Hepatocyte (in vitro differentiated cells): ENCODE data around the gene ELMO3. TPM values are rescaled to one million over a fixed set of nuclear protein-coding genes. Genes with fewer than 3 reads are reported as not detected.

Source experiments
- DNase-seq: peaks from one replicate; pipeline ENCODE4 v3.0.0-alpha.2; 2016; ENCODE audit warnings: low spot score
- H2AFZ ChIP-seq: fragments of 200-600 bp; sonication (generic); 2 replicates; pipeline ENCODE4 v1.6.0; 2016; ENCODE audit warnings: antibody characterized with exemption, mild to moderate bottlenecking
- H3K27ac ChIP-seq: fragments of 200-600 bp; sonication (generic); 2 replicates; pipeline ENCODE4 v1.5.1; 2016; ENCODE audit warnings: mild to moderate bottlenecking
- H3K27me3 ChIP-seq: fragments of 200-600 bp; sonication (generic); 2 replicates; pipeline ENCODE4 v1.6.1; 2016
- H3K36me3 ChIP-seq: fragments of 200-600 bp; sonication (generic); replicated peaks from 2 replicates; pipeline ENCODE4 v1.5.1; 2016; ENCODE audit warnings: low read depth; ENCODE audit not compliant: insufficient read depth
- H3K4me1 ChIP-seq: fragments of 200-600 bp; sonication (generic); 2 replicates; pipeline ENCODE4 v1.5.1; 2016; ENCODE audit warnings: mild to moderate bottlenecking, moderate library complexity; ENCODE audit not compliant: insufficient read depth
- H3K4me2 ChIP-seq: fragments of 200-600 bp; sonication (generic); 2 replicates; pipeline ENCODE4 v1.6.0; 2016
- H3K4me3 ChIP-seq: fragments of 200-600 bp; sonication (generic); 2 replicates; pipeline ENCODE4 v1.5.1; 2016; ENCODE audit warnings: mild to moderate bottlenecking
- H3K79me2 ChIP-seq: fragments of 200-600 bp; sonication (generic); 2 replicates; pipeline ENCODE4 v1.6.0; 2017; ENCODE audit warnings: mild to moderate bottlenecking
- H3K9me2 ChIP-seq: fragments of 200-600 bp; sonication (generic); replicated peaks from 2 replicates; pipeline ENCODE4 v1.6.0; 2017; ENCODE audit warnings: mild to moderate bottlenecking; ENCODE audit not compliant: insufficient read depth
- H3K9me3 ChIP-seq: fragments of 200-600 bp; sonication (generic); 2 replicates; pipeline ENCODE4 v1.5.1; 2016; ENCODE audit warnings: low read depth, mild to moderate bottlenecking
- H4K20me1 ChIP-seq: fragments of 200-600 bp; sonication (generic); 2 replicates; pipeline ENCODE4 v1.6.0; 2016; ENCODE audit warnings: mild to moderate bottlenecking; ENCODE audit not compliant: insufficient read depth, poor library complexity, severe bottlenecking
- EZH2 ChIP-seq: fragments of 200-600 bp; sonication (generic); IDR thresholded peaks from 2 replicates; pipeline ENCODE4 v1.6.1; 2016; ENCODE audit warnings: antibody characterized with exemption, mild to moderate bottlenecking, borderline replicate concordance
- EZH2phosphoT487 ChIP-seq: fragments of 200-600 bp; sonication (generic); IDR thresholded peaks from one replicate; pipeline ENCODE4 v1.6.1; 2018; ENCODE audit warnings: antibody characterized with exemption, mild to moderate bottlenecking, low read depth, moderate library complexity; ENCODE audit not compliant: unreplicated experiment, severe bottlenecking
- WGBS: methylation state at CpG from one replicate; pipeline ENCODE4 v1.1.6; 2016; ENCODE audit warnings: low lambda C conversion rate; ENCODE audit errors: missing lambda C conversion rate; 5-methylcytosine and 5-hydroxymethylcytosine counted together
- polyA plus RNA-seq: library from polyadenylated mRNA; unstranded; fragments of >200 nt; fragmentation: Nextera tagmentation; extraction: Ambion mirVana; gene quantifications from 2 replicates; pipeline ENCODE4 v1.2.1, GENCODE V29; 2016
- total RNA-seq: library from RNA; depleted of rRNA; stranded (reverse); fragments of >200 nt; gene quantifications from 2 replicates; pipeline ENCODE4 v1.2.3, GENCODE V29; 2014
- TF ChIP-seq, protein P1 (sequence below): fragments of 200-600 bp; sonication (generic); IDR thresholded peaks from 2 replicates; pipeline ENCODE4 v1.5.1; 2016; ENCODE audit warnings: antibody characterized with exemption, mild to moderate bottlenecking; ENCODE audit not compliant: poor library complexity

ELMO3 gene
- total and polyA plus RNA-seq, 2 experiments from 2014 or later: 14.5 to 18.5 TPM

DNA sequence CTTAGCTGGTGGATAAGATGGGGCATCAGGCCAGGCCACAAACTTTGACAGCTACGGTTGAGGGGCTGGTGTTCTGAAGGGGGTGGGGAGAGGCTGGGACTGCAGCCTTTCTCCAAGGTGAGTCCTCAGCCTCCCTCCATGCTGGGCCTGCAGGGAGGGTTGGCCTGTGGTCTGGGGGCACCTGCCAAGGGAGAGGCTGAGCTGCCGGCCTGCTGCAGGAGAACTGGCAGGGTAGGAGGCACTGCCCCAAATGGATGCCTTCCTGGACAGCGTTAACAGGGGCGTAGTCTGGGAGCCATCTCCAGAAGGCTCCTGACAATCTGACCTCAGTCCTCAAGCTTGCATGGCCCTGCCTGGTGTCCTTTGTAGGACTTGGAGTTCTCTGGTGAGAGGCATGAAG is 5.1 kb downstream of the ELMO3 start:
- Histone ChIP-seq H3K79me2 (no peaks in the 10 kb centered on the region), H3K4me1 (no peaks in the 10 kb centered on the region), H3K4me2 (no peak overlapping the region), H3K9me2 (no peaks in the 10 kb centered on the region), H2AFZ (no peak overlapping the region), H3K4me3 (no peak overlapping the region), H3K27ac (no peak overlapping the region), H3K9me3 (no peaks in the 10 kb centered on the region), H3K27me3 (no peaks in the 10 kb centered on the region), H4K20me1 (no peaks in the 10 kb centered on the region), H3K36me3 (no peaks in the 10 kb centered on the region)
- DNase-seq: no peak
- no peak for TF ChIP-seq EZH2
- no peak for TF ChIP-seq EZH2phosphoT487
- TF ChIP-seq, protein P1, sequence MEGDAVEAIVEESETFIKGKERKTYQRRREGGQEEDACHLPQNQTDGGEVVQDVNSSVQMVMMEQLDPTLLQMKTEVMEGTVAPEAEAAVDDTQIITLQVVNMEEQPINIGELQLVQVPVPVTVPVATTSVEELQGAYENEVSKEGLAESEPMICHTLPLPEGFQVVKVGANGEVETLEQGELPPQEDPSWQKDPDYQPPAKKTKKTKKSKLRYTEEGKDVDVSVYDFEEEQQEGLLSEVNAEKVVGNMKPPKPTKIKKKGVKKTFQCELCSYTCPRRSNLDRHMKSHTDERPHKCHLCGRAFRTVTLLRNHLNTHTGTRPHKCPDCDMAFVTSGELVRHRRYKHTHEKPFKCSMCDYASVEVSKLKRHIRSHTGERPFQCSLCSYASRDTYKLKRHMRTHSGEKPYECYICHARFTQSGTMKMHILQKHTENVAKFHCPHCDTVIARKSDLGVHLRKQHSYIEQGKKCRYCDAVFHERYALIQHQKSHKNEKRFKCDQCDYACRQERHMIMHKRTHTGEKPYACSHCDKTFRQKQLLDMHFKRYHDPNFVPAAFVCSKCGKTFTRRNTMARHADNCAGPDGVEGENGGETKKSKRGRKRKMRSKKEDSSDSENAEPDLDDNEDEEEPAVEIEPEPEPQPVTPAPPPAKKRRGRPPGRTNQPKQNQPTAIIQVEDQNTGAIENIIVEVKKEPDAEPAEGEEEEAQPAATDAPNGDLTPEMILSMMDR: no peak
- 94% methylated on average over 4 of the region's 4 CpGs for WGBS

- Histone ChIP-seq H3K36me3 (no peaks in the 10 kb centered on the region), H4K20me1 (no peaks in the 10 kb centered on the region), H3K4me1 (no peaks in the 10 kb centered on the region), H3K79me2 (no peaks in the 10 kb centered on the region), H2AFZ (no peak overlapping the region), H3K4me3 (no peak overlapping the region), H3K27ac (no peak overlapping the region), H3K9me3 (no peaks in the 10 kb centered on the region), H3K9me2 (no peaks in the 10 kb centered on the region), H3K4me2 (no peak overlapping the region), H3K27me3 (no peaks in the 10 kb centered on the region)
- TF ChIP-seq EZH2 (no peak), EZH2phosphoT487 (no peak)
- TF ChIP-seq, protein P1: no peak
- DNase-seq: no peak
- WGBS: 96% methylated on average over 8 of the region's 8 CpGs
Measured at GRCh38 chr16:67206129-67206837, 7.4 kb downstream of the ELMO3 start.

DNA sequence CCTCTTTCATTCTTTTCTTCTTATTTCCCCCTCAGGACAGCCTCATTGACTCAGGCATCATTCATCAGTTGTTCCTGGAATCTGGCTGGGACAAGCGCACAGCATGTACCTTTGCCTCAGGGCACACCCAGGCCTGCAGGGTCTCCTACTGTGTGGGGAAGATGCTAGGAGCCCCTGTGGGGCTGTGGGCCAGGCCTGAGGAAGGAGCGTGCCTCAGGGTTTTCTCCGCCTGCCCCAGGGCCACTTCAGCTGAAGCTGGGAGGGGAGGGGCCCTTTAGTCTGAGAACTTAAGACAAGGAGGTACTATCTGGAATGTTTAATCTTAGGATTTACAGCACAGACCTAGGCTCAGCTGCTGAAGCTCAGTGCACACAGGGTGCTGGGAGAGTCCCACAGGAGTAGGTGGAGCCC is 7.9 kb downstream of the ELMO3 start:
- no peaks in the 10 kb centered on the region for H3K79me2 ChIP-seq
- H3K9me3 ChIP-seq: no peaks in the 10 kb centered on the region
- no peak overlapping the region for H2AFZ ChIP-seq
- DNase-seq: no peak
- H3K27ac ChIP-seq: no peak overlapping the region
- H3K27me3 ChIP-seq: no peaks in the 10 kb centered on the region
- no peak overlapping the region for H3K4me2 ChIP-seq
- H3K9me2 ChIP-seq: no peaks in the 10 kb centered on the region
- H4K20me1 ChIP-seq: no peaks in the 10 kb centered on the region
- WGBS: 73% methylated on average over 3 of the region's 3 CpGs
- TF ChIP-seq EZH2: no peak
- TF ChIP-seq, protein P1: no peak
- TF ChIP-seq EZH2phosphoT487: no peak
- no peak overlapping the region for H3K4me3 ChIP-seq
- no peaks in the 10 kb centered on the region for H3K4me1 ChIP-seq
- H3K36me3 ChIP-seq: no peaks in the 10 kb centered on the region
